GM12874 (cell line): ENCODE data around the gene NT5M.

Source experiments
- TF ChIP-seq, protein P1 (sequence below): IDR thresholded peaks from 2 replicates; pipeline ENCODE4 v1.5.1; 2011; ENCODE audit warnings: low read depth, mild to moderate bottlenecking, control low read depth, low read length, moderate library complexity; ENCODE audit not compliant: insufficient read depth

The NT5M gene

DNA sequence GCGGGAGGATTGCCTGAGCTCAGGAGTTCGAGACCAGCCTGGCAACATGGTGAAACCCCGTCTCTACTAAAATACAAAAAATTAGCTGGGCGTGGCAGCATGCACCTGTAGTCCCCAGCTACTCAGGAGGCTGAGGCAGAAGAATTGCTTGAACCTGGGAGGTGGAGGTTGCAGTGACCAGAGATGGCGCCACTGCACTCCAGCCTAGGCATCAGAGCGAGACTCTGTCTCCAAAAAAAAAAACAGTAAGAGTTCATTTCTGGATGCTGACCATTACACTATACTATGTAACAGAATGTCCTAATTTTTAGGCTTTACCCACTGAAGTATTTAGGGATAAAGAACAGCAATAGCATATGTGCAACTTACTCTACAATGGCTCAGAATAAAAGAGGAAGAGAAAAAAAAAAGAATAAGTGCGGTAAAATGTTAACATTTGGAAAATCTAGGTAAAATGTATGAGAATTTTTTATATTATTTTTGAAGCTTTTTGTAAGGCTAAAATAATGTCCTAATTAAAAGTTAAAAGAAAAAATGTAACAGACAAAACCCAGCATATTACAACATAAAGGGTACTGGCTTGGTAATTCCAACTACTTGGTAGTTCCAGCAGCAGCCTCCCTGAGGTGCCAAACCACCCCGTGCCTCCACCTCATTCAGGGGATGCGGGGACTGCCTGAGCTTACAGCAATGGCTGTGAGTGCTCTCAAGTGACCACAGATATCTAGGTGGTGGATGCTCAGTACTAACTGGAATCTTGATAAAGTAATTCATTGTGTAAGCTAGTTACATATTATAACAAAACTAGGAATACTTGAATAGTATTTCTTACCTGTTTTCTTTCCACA is 33.0 kb upstream of the NT5M start:
- TF ChIP-seq, protein P1, sequence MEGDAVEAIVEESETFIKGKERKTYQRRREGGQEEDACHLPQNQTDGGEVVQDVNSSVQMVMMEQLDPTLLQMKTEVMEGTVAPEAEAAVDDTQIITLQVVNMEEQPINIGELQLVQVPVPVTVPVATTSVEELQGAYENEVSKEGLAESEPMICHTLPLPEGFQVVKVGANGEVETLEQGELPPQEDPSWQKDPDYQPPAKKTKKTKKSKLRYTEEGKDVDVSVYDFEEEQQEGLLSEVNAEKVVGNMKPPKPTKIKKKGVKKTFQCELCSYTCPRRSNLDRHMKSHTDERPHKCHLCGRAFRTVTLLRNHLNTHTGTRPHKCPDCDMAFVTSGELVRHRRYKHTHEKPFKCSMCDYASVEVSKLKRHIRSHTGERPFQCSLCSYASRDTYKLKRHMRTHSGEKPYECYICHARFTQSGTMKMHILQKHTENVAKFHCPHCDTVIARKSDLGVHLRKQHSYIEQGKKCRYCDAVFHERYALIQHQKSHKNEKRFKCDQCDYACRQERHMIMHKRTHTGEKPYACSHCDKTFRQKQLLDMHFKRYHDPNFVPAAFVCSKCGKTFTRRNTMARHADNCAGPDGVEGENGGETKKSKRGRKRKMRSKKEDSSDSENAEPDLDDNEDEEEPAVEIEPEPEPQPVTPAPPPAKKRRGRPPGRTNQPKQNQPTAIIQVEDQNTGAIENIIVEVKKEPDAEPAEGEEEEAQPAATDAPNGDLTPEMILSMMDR = peak; percentile 45

DNA sequence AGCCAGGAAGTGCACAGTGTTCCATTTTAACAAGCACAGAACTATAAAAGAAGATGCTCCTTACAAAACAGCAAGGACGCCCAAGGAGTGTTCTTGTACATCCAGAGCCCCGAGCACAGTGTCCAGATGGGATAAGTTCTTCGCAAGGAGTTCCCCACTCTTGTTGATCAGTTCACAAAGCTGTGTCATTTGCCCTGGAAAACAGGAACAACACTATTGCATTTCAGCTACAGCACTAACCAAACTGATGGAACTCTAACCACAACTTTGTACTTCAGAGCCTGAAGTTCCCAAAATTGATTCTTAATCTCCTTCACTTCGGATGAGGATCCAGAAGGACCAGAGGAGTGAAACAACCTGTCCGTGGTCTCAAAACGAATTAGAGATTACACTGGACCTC is 27.2 kb upstream of the NT5M start:
- TF ChIP-seq, protein P1 = no peak

DNA sequence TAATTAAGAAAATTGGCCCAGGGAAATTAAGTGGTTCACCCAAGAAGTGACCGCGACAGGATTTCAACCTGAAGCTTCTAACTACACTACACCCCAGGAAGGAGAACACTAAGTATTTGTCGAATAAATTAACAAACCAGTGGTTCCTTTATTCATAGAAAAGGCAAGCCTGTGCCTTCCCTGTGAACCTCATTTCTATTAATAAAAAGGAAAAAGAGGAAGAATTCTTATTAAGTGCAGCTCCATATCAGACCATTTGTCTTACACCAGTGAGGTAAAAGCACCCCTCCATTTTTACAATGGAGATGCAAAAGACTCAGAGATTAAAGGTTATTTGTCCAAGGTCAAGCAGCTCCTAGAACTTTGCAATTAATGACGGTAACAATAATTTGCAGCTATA is 23.9 kb upstream of the NT5M start:
- TF ChIP-seq, protein P1 = no peak

DNA sequence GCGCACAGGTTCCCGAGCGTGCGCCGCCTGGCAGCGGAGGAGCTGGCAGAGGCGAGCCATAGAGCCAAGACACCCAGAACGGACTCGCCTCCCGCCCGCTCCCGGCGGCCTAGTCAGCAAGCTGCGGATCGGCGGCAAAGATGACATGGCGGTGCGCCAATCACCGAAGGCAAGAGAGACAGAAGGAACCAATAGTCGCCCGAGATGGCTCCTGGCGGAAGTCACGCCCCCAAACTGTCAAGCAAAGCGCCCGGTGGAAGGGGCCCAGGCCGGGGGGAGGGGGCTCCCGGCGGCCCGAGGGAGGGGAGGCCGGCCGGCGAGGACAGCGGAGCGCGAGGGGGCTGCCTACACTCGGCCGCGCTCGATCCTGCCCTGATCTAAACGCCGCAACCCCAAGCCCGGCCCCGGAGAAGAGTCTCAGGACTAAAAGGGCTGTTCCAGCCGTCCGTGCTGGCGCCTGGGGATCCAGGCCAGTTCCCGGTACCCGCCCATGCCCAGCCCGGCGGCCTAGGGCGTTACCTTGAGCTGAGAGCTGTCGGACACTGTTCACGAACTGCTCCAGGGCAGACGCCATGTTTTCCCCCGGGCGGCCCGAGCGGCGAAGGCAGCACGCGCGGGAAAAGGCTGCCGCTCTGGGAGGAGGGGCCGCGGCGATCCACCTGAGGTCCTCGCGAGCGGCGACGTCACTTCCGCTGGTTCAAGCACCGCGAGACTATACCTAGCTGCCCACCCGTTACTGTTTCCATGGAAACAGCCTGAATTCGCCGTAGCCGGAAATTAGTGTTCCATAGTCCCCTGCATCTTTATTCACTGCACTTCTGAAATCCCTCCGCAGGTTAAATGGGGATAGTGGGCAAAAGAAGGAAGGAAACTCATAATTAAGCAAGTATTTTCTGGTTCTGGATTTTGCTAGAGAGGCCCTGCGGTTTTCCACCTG is 22.3 kb upstream of the NT5M start, which contains the start of gene COPS3:
Gene COPS3, minus strand, starts transcription at position 634 of the 937 bp plus-strand sequence. Its CDS starts 60 bp downstream, at position 574.
- TF ChIP-seq, protein P1 = no peak

DNA sequence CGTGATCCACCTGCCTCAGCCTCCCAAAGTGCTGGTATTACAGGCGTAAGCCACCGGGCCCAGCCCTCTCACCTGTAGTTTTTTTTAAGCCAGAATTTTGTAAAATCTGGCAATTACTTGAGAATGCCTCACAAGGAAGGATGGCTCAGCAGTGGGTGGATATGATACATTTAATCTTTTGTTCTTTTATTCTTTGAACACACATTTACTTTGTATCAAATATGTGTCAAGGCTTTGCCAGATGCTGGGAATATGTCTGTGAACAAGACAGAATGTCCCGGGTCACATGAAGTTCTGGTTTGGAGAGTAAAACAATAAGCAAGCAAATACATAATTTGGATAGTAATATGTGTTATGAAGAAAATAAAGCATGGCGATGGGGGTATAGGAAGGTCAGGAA is 17.2 kb upstream of the NT5M start:
- TF ChIP-seq, protein P1 = no peak

DNA sequence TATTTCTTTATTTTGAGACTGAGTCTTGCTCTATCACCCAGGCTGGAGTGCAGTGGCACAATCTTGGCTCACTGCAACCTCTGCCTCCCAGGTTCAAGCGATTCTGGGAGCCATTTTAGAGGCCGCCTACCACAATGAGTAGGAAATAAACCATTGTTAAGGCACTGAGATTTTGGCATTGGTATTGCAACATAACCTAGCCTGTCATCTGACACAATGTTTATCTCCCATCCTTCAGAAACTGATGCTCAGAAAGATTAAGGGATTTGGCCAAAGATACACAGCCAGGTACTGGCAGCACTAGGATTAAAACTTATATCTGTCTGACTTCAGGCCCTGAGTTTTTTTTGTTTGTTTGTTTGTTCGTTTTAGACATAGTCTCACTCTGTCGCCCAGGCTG is 14.1 kb upstream of the NT5M start:
- TF ChIP-seq, protein P1 = no peak

GRCh38 chr17:17289701-17290100 is 13.5 kb upstream of the NT5M start:
- TF ChIP-seq, protein P1 = no peak
